HG03280 (cell line): Measurements from ENCODE around the gene LCLAT1.

Experiments used
- ATAC-seq: cut with Tn5 transposase; IDR thresholded peaks from one replicate; pipeline ENCODE4 v1.9.1; 2021; ENCODE audit warnings: mild to moderate bottlenecking, moderate library complexity; ENCODE audit not compliant: unreplicated experiment

The LCLAT1 gene

GRCh38 chr2:30422444-30423040 is 24.5 kb upstream of the LCLAT1 start:
- ATAC-seq = no peak

GRCh38 chr2:30424231-30424630 is 22.8 kb upstream of the LCLAT1 start:
- no peak for ATAC-seq

- no peak for ATAC-seq
Measured at GRCh38 chr2:30425326-30425725, 21.7 kb upstream of the LCLAT1 start.

- no peak for ATAC-seq
Measured at GRCh38 chr2:30427606-30428347, 19.3 kb upstream of the LCLAT1 start.

GRCh38 chr2:30428348-30428662 is 18.7 kb upstream of the LCLAT1 start:
- no peak for ATAC-seq

GRCh38 chr2:30428827-30429461 is 18.1 kb upstream of the LCLAT1 start:
- no peak for ATAC-seq

GRCh38 chr2:30433541-30434299 is 13.3 kb upstream of the LCLAT1 start:
- no peak for ATAC-seq

GRCh38 chr2:30434708-30435107 is 12.3 kb upstream of the LCLAT1 start:
- ATAC-seq = no peak

- no peak for ATAC-seq
Measured at GRCh38 chr2:30436859-30437435, 10.1 kb upstream of the LCLAT1 start.

- ATAC-seq = no peak
Measured at GRCh38 chr2:30437809-30438548, 9.1 kb upstream of the LCLAT1 start.

- ATAC-seq = no peak
Measured at GRCh38 chr2:30439296-30439695, 7.8 kb upstream of the LCLAT1 start.

- ATAC-seq = no peak
Measured at GRCh38 chr2:30439879-30440278, 7.2 kb upstream of the LCLAT1 start.

- ATAC-seq = no peak
Measured at GRCh38 chr2:30441023-30441422, 6.0 kb upstream of the LCLAT1 start.

GRCh38 chr2:30443081-30443480 is 4.0 kb upstream of the LCLAT1 start:
- no peak for ATAC-seq

- no peak for ATAC-seq
Measured at GRCh38 chr2:30444273-30444672, 2.8 kb upstream of the LCLAT1 start.

- no peak for ATAC-seq
Measured at GRCh38 chr2:30445266-30445821, 1.7 kb upstream of the LCLAT1 start.

- ATAC-seq = no peak
Measured at GRCh38 chr2:30446602-30447148, 371 bp upstream of the LCLAT1 start.

- ATAC-seq = no peak
Measured at GRCh38 chr2:30448308-30448707, 1.3 kb downstream of the LCLAT1 start.

- no peak for ATAC-seq
Measured at GRCh38 chr2:30448866-30449265, 1.8 kb downstream of the LCLAT1 start.

GRCh38 chr2:30450025-30450424 is 3.0 kb downstream of the LCLAT1 start:
- ATAC-seq = no peak
